GM12878 (cell line): Measurements from ENCODE around the gene KIF21B.

Source experiments
- CTCF ChIP-seq, 3 experiments: IDR thresholded peaks in 2 of 3; conservative IDR thresholded peaks in 1 of 3; 2 replicates each; pipeline ENCODE4 v1.5.1; 2011; ENCODE audit warnings: low read depth in 3 of 3, low read length in 3 of 3, mild to moderate bottlenecking in 3 of 3, control low read depth in 2 of 3, moderate library complexity in 2 of 3, inconsistent platforms in 1 of 3, mixed read lengths in 1 of 3; ENCODE audit not compliant: control insufficient read depth in 2 of 3, insufficient read depth in 1 of 3; ENCODE audit errors: extremely low read depth in 1 of 3
- EP300 ChIP-seq, 2 experiments: fragments of 150-350 bp in 1 of 2; IDR thresholded peaks; 2 replicates each; pipeline ENCODE4 v1.6.1; 2011 to 2012; ENCODE audit warnings: low read depth in 2 of 2, low read length in 2 of 2, borderline replicate concordance in 1 of 2, improper control_type of control experiment in 1 of 2, inconsistent platforms in 1 of 2; ENCODE audit not compliant: control insufficient read depth in 1 of 2
- EZH2 ChIP-seq: IDR thresholded peaks from 2 replicates; pipeline ENCODE4 v1.6.1; 2012; ENCODE audit warnings: low read depth, mild to moderate bottlenecking, control low read depth, inconsistent platforms, low read length, borderline replicate concordance; ENCODE audit not compliant: control insufficient read depth
- FOS ChIP-seq: IDR thresholded peaks from 3 replicates; pipeline ENCODE4 v1.6.1; 2011; ENCODE audit warnings: borderline replicate concordance; ENCODE audit not compliant: insufficient read length; ENCODE audit errors: extremely low read depth
- MAX ChIP-seq: IDR thresholded peaks from 2 replicates; pipeline ENCODE4 v1.6.1; 2012; ENCODE audit warnings: low read depth, low read length, improper control_type of control experiment
- NFYB ChIP-seq: IDR thresholded peaks from 2 replicates; pipeline ENCODE4 v1.6.1; 2011; ENCODE audit warnings: low read depth, mild to moderate bottlenecking, low read length, improper control_type of control experiment, moderate library complexity; ENCODE audit not compliant: insufficient read depth
- PKNOX1 ChIP-seq: fragments of 450-650 bp; IDR thresholded peaks from 2 replicates; pipeline ENCODE4 v1.6.1; 2016; ENCODE audit warnings: mild to moderate bottlenecking
- POLR2AphosphoS5 ChIP-seq: IDR thresholded peaks from 2 replicates; pipeline ENCODE4 v1.6.1; 2011; ENCODE audit warnings: mild to moderate bottlenecking, low read length, inconsistent platforms
- RELB ChIP-seq: fragments of 450-650 bp; IDR thresholded peaks from 2 replicates; pipeline ENCODE4 v1.6.1; 2017; ENCODE audit warnings: low read depth, mild to moderate bottlenecking, moderate library complexity
- SMC3 ChIP-seq: IDR thresholded peaks from 2 replicates; pipeline ENCODE4 v1.6.1; 2011; ENCODE audit warnings: low read length, improper control_type of control experiment, borderline replicate concordance
- YY1 ChIP-seq: IDR thresholded peaks from 2 replicates; pipeline ENCODE4 v1.6.1; 2011; ENCODE audit warnings: low read depth, mild to moderate bottlenecking, low read length
- TF ChIP-seq, protein P1 (sequence below): fragments of 450-650 bp; formaldehyde crosslinking; IDR thresholded peaks from 2 replicates; pipeline ENCODE4 v1.4.0; 2022; ENCODE audit warnings: mild to moderate bottlenecking, moderate library complexity
- TF ChIP-seq, protein P2 (sequence below): fragments of 150-350 bp; IDR thresholded peaks from 2 replicates; pipeline ENCODE4 v1.6.1; 2016; ENCODE audit warnings: low read depth, low read length

DNA sequence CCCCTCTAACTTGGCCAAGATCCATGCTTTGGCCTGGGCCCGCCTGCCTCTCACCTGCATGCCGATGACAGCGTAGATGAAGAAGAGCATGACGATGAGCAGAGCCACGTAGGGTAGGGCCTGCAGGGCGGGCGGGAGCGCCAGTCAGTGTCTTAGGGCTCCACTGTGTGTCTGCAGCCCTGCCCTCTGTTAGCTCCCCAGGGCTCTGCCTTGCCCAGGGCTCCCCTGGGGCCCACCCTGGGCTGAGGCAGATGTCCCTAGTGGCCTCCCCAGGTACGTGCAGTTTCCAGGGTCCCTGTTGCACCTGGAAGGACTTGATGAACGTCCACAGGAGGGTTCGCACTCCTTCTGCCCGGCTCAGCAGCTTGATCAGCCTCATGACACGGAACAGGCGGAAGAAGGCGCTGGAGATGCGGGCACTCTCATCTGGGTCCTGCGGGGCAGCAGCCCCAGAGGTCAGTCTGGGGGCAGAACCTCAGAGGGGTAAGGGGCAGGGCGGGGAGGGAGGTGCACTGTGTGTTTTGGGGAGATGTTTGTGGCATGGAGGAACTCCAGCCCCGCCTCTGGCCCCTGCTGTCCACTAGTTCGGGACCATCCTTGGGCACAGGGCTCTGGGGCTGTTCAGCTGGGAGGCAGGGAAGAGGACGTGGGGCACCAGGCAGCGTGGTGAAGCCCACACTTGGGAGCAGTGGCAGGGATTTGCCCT, 29.8 kb upstream of the KIF21B start:
- TF ChIP-seq POLR2AphosphoS5 = no peak
- no peak for TF ChIP-seq MAX
- no peak for TF ChIP-seq YY1
- TF ChIP-seq EZH2 = no peak
- TF ChIP-seq, protein P1, sequence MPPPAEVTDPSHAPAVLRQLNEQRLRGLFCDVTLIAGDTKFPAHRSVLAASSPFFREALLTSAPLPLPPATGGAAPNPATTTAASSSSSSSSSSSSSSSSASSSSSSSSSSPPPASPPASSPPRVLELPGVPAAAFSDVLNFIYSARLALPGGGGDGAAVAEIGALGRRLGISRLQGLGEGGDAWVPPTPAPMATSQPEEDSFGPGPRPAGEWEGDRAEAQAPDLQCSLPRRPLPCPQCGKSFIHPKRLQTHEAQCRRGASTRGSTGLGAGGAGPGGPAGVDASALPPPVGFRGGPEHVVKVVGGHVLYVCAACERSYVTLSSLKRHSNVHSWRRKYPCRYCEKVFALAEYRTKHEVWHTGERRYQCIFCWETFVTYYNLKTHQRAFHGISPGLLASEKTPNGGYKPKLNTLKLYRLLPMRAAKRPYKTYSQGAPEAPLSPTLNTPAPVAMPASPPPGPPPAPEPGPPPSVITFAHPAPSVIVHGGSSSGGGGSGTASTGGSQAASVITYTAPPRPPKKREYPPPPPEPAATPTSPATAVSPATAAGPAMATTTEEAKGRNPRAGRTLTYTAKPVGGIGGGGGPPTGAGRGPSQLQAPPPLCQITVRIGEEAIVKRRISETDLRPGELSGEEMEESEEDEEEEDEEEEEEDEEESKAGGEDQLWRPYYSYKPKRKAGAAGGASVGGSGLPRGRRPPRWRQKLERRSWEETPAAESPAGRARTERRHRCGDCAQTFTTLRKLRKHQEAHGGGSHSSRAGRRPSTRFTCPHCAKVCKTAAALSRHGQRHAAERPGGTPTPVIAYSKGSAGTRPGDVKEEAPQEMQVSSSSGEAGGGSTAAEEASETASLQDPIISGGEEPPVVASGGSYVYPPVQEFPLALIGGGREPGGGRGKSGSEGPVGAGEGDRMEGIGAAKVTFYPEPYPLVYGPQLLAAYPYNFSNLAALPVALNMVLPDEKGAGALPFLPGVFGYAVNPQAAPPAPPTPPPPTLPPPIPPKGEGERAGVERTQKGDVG (CRISPR knock-in tag) = no peak
- TF ChIP-seq, protein P2, sequence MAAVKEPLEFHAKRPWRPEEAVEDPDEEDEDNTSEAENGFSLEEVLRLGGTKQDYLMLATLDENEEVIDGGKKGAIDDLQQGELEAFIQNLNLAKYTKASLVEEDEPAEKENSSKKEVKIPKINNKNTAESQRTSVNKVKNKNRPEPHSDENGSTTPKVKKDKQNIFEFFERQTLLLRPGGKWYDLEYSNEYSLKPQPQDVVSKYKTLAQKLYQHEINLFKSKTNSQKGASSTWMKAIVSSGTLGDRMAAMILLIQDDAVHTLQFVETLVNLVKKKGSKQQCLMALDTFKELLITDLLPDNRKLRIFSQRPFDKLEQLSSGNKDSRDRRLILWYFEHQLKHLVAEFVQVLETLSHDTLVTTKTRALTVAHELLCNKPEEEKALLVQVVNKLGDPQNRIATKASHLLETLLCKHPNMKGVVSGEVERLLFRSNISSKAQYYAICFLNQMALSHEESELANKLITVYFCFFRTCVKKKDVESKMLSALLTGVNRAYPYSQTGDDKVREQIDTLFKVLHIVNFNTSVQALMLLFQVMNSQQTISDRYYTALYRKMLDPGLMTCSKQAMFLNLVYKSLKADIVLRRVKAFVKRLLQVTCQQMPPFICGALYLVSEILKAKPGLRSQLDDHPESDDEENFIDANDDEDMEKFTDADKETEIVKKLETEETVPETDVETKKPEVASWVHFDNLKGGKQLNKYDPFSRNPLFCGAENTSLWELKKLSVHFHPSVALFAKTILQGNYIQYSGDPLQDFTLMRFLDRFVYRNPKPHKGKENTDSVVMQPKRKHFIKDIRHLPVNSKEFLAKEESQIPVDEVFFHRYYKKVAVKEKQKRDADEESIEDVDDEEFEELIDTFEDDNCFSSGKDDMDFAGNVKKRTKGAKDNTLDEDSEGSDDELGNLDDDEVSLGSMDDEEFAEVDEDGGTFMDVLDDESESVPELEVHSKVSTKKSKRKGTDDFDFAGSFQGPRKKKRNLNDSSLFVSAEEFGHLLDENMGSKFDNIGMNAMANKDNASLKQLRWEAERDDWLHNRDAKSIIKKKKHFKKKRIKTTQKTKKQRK = no peak
- no peak for TF ChIP-seq EP300 (IDR thresholded peaks at IDR 0.05; ENCODE audit: borderline replicate concordance in 1 of 2, control insufficient read depth in 1 of 2, low read depth in 2 of 2, low read length in 2 of 2)
- no peak for TF ChIP-seq RELB
- TF ChIP-seq SMC3 = no peak
- peak in 2 of 3 experiments; percentile 4 to 26; a peak in 1 of 6 replicates for TF ChIP-seq CTCF (IDR thresholded peaks at IDR 0.05 in 2 of 3, conservative IDR thresholded peaks at IDR 0.05 in 1 of 3; ENCODE audit: control insufficient read depth in 2 of 3, extremely low read depth in 1 of 3, insufficient read depth in 1 of 3, low read depth in 3 of 3, low read length in 3 of 3)
- no peak for TF ChIP-seq NFYB
- no peak for TF ChIP-seq FOS
- TF ChIP-seq PKNOX1 = no peak
